NCI-H748 (cell line): ENCODE measurements around the gene ACOD1.
"Not testable (repeated sequence)": the region's sequence is repeated elsewhere in the genome, so short reads cannot be mapped to it uniquely, and the experiment has no call there.

ENCODE experiments used
- DNase-seq: peaks from one replicate; lab custom pipeline; 2025; ENCODE audit not compliant: unreplicated experiment; lab: John Stamatoyannopoulos, UW

ACOD1 gene

DNA sequence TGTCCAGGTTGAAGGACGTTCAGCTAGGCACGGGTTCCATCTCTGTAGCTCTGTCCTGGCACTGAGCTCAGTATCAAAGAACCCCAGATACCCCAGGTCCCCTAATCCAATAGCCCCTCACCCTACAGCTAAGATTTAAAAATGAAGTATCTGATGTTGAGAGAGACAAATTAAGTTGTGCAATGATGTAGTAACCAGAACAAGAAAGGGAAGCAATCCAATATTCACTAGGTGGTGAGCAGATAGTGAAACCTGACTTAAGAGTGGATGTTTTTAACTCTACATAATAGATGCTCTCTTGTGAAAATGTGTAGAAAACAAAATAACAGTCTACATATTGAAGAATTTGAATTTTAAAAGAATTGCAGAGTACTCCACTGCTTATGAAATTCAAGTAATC lies 1.8 kb downstream of the ACOD1 start:
- no peak for DNase-seq

DNA sequence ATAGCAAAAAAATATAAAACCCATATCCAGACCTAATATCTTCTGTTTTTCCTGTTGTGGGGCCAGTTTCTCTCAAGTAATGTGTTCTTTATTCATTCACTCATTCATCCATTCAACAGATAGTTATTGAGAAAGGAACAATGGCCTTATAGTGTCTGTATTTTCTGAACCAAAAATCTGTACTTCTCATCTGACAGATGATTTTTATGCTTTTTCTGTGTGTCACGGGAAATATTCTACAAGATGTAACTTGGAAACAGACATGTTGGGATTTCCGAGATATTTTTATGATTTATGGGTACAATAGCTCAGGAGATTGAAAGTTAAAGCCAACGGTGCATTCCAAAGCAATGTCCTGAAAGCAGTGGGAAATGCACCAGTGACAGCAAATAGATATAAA lies 5.7 kb downstream of the ACOD1 start:
- no peak for DNase-seq

GRCh38 chr13:76954538-76954937 lies 6.2 kb downstream of the ACOD1 start:
- DNase-seq: no peak

DNA sequence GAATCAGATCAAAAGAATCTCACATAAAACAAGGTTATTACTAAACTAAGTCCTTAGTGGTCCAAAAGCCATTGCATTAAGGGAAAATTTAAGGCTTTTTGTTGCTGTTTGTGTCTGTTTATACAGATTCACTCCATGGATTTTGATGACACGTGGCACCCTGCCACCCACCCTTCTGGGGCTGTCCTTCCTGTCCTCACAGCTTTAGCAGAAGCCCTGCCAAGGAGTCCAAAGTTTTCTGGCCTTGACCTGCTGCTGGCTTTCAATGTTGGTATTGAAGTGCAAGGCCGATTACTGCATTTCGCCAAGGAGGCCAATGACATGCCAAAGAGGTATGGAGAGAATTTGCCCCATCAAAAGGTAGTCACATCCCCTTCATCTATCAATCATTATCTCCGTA lies 6.9 kb downstream of the ACOD1 start:
- no peak for DNase-seq

- DNase-seq: no peak
Measured at GRCh38 chr13:76955661-76956060, 7.3 kb downstream of the ACOD1 start.

DNA sequence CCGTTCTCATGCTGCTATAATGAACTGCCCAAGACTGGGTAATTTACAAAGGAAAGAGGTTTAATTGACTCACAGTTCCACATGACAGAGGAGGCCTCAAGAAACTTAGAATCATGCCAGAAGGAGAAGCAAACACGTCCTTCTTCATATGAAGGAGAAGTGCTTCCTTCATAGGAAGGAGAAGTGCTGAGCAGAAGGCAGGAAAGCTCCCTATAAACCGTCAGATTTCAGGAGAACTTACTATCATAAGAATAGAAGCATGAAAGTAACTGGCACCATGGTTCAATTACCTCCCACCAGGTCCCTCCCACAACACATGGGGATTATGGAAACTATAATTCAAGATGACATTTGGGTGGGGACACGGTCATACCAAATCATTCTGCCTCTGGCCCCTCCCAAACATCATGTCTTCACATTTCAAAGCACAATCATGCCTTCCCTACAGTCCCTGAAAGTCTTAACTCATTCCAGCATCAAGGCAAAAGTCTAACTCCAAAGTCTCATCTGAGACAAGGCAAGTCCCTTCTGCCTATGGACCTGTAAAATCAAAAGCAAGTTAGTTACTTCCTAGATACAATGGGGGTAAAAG lies 10.6 kb downstream of the ACOD1 start:
- no peak for DNase-seq

GRCh38 chr13:76959734-76960133 lies 11.4 kb downstream of the ACOD1 start:
- not testable (repeated sequence) for DNase-seq

DNA sequence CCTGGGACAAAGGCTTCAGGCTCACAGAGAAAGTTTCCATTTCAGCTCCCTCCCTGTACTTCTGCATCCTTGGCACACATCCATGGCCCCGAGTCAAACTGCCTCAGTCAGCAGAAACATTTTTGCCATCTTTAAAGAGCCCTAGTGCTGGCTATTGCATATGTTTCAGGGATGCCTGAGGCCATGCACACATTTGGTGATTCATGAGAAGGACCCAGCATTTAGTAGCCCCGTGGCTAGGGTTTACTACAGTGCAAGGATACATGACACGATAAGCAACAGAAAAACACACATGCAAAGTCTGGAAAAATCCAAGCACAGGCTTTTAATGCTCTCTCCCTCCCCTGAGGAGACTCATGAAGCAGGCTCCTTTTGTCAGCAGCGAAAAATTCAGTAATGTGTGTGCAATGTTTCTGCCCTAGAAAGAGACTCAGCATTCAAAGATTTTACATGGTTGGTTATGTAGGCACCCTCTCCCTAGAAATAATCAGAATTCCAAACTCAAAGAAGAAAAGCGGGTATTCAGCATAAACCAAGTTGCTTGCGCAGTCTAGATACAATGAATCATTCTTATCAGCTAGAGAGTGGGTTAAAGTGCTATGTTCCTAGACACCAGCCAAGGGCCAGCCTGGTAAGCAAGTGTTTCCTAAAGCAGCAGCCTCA lies 17.6 kb downstream of the ACOD1 start:
- DNase-seq: no peak

DNA sequence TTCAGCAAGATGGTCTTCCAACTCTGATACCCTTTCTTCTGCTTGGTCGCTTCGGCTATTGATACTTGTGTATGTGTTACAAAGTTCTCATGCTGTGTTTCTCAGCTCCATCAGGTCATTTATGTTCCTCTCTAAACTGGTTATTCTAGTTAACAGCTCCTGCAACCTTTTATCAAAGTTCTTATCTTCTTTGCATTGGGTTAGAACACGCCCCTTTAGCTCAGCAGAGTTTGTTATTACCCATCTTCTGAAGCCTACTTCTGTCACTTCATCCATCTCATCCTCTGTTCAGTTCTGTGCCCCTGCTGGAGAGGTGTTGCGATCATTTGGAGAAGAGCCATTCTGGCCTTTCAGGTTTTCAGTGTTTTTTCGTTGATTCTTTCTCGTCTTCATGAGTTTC lies 18.7 kb downstream of the ACOD1 start:
- no peak for DNase-seq

- DNase-seq: no peak
Measured at GRCh38 chr13:76968041-76968440, 19.7 kb downstream of the ACOD1 start.

DNA sequence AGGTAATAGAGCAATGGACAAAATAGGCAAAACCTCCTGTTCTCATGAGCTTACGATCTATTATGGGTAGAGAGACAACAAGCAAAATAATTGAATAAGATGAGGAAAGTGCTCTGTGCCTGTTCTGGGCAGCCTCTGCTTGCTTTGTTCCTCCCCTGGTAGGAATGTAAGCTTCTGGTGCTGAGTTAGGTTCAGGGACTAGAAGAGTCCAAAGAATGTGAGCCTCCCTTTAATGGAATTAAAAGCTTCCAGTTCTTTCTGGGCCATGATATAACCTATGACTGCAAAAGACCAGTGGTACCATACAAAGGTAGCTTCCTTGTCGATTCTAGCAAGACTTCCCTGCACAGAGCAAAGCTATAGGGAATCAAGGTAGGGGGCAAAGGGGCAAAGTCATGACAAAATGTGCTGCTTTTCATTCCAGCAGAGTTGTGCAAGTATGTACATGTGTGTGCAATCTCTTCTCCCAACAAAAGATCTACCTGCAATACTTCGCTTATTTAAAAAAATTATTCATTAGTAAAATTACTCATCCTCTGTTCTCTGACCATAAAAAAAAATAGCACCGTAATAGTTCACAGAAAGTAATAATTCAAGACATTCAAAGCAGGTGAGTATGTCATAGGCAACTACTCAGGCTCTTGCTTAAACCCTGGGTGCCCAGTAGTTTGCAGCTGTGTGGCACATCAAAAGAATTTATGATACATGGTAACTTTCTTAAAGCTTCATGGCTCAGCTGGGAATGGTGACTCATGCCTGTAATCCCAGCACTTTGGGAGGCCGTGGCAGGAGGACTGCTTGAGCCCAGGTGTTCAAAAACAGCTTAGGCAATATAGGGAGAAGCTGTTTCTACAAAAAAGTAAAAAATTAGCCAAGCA lies 21.4 kb downstream of the ACOD1 start:
- no peak for DNase-seq

GRCh38 chr13:76971215-76971614 lies 22.9 kb downstream of the ACOD1 start:
- DNase-seq: no peak

DNA sequence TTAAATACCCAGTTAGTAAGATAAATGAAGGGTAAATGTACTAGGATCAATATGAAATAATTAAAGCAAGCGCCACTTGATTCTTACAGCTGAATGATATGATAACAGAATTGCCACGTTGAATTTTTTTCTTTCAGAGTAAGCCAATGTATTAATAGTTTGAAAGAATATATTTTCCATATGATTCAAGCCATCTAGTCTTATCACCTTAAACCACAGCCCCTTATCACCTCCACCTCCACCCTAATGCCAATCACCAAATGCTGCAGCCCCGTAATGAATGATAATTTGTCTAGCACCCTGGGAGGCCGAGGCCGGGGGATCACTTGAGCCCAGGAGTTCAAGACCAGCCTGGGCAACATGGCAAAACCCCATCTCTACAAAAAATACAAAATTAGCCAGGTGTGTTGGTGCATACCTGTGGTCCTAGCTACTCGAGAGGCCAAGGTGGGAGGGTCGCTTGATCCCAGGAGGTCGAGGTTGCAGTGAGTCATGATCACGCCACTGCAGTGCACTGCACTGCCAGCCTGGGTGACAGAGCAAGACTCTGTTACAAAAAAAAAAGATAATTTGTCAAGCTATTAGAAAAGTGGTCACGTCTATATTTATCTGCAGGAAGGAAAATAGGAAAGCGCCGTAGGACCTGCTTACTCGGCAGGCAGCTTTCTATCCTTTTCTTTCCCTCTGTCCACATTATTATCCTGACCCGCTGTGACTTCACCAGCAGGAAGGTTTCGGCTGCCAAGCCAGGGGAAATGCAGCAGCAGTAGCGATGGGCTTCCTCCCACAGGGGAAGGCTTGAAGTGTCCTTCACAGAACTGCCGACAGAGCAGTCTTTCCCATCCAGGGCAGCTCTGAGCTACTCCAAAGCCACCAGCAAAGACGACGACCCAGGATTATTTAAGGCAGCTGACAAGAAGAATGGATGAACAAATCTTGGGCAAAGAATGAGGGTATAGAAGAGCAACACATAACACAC lies 23.8 kb downstream of the ACOD1 start:
- DNase-seq: no peak

DNA sequence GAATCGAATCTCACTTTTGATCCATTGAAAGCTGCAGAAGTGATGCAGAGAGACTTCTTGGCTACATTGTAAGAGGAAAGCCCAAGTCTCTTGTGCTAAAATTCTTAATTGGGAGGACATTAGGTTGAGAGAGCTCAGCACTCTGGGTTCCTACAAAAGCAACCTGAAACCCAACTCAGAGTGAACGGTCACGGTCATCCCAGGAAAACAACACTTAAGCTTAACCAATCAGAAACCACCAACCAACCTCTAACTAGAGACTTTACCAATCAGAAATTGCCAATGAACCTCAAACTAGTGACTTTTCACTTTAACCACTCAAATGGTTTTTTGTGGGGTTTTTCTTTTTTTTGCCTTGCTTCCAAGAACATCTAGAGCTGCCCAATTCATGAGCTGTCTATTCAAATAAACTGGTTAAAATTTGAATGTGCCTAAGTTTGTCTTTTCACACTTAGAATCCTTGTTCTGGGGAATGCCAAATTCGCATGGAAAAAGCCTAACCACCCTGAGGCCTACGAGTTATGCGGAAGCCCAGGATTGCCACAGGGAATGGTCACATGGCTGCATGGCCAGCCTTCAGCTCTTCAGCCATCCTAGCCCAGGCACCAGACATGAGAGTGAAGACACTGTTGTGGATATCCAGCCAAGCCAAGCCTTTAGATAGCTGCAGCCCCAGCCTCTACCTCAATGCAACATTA lies 25.8 kb downstream of the ACOD1 start:
- DNase-seq: no peak

GRCh38 chr13:76974618-76974975 lies 26.3 kb downstream of the ACOD1 start:
- DNase-seq: no peak

DNA sequence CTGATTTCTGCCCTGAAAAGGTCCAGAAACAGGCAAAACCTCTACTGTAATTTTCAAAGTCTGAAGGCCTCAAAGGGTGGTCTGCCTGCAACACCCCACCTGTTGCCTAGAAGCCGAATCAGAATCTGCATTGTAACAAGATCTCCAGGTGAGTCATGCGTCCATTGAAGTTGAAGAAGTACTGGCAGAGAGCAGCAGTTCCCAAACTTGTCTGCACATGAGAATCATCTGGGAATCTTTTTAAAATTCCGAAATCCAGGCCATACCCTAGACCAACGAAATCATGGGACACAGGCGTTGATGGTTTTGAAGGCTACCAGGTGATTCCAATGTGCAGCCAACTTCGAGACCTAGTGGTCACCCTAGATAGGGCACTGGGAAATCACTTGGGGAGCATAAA lies 27.6 kb downstream of the ACOD1 start:
- DNase-seq: no peak

DNA sequence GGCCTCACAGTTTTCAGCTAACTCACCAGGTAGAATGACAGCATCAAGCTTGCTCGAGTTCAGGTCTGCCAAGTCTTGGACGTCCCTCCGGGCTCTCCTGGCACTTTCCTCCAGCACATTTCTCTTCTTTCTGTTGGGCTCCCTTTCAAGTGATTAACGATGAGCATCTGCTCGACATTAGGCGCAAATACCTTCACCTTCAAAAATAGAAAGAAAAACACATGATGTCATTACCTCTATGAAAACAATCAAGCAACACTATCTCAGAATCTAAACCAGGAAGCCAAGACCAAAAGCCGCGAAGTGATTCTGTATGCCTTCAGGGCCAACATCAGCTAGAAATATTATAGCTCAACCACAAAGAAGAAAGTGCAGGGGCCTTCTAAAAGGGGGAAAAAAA lies 28.2 kb downstream of the ACOD1 start:
- DNase-seq: no peak

GRCh38 chr13:76976929-76977328 lies 28.6 kb downstream of the ACOD1 start:
- DNase-seq: no peak

- DNase-seq: peak; percentile 83
Measured at GRCh38 chr13:76980075-76980718, 31.9 kb downstream of the ACOD1 start.

DNA sequence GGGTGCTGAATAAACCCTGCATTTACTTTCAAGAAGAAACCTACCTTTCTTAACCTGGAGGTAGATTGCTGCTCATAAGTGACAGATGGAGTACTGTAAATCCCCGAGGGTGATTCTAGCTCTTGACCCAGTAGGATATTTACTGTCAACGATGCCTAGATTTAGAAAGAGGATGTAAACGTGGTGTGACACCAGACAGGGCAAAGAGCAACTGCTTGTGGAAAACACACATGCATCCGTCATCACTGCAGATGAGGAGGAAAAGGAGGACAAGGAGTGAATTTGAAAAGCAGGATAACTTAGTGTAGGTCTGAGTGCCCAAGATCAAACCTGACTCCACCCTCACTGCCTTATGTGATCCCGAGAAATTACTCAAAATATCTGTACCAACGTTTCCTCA lies 33.8 kb downstream of the ACOD1 start:
- no peak for DNase-seq
